Mucosa of stomach (tissue), 1 donor: Measurements from ENCODE around the gene HBG1.
"Not testable (repeated sequence)": the region's sequence is repeated elsewhere in the genome, so short reads cannot be mapped to it uniquely, and the experiment has no call there.

Experiments
- H3K27me3 ChIP-seq: one replicate; pipeline ENCODE4 v1.7.0; 2013; ENCODE audit warnings: mild to moderate bottlenecking, low read length; ENCODE audit not compliant: control insufficient read depth, insufficient read depth
- H3K36me3 ChIP-seq: one replicate; pipeline ENCODE4 v1.7.0; 2013; ENCODE audit warnings: low read length; ENCODE audit not compliant: control insufficient read depth, insufficient read depth
- H3K4me1 ChIP-seq: one replicate; pipeline ENCODE4 v1.7.0; 2013; ENCODE audit warnings: mild to moderate bottlenecking, low read length; ENCODE audit not compliant: control insufficient read depth, insufficient read depth
- H3K4me3 ChIP-seq: one replicate; pipeline ENCODE4 v1.7.0; 2013; ENCODE audit warnings: low read length
- H3K9ac ChIP-seq: one replicate; pipeline ENCODE4 v1.7.0; 2013; ENCODE audit warnings: mild to moderate bottlenecking, low read length, moderate library complexity
- H3K9me3 ChIP-seq: one replicate; pipeline ENCODE4 v1.7.0; 2013; ENCODE audit warnings: mild to moderate bottlenecking, low read length, moderate library complexity; ENCODE audit not compliant: control insufficient read depth
- donor health status: Pancreatic carcinoma.

The HBG1 gene

GRCh38 chr11:5274395-5274794, 24.7 kb upstream of the HBG1 start:
- Histone ChIP-seq H3K4me3 (no peak overlapping the region), H3K9me3 (no peaks in the 10 kb centered on the region), H3K27me3 (no peaks in the 10 kb centered on the region), H3K36me3 (no peaks in the 10 kb centered on the region), H3K9ac (no peak overlapping the region), H3K4me1 (no peaks in the 10 kb centered on the region)

GRCh38 chr11:5272395-5273017, 22.8 kb upstream of the HBG1 start:
- H3K4me3 ChIP-seq = no peak overlapping the region

GRCh38 chr11:5269715-5270147, 20.1 kb upstream of the HBG1 start, which contains the start of gene HBE1:
Gene HBE1 (minus strand): TSS chr11:5269945. CDS start chr11:5269890, 55 bp downstream.
- H3K36me3 ChIP-seq = no peaks in the 10 kb centered on the region
- H3K9ac ChIP-seq = no peak within 1 kb of the TSS
- no peaks in the 10 kb centered on the region for H3K27me3 ChIP-seq
- no peaks in the 10 kb centered on the region for H3K4me1 ChIP-seq
- H3K9me3 ChIP-seq = no peaks in the 10 kb centered on the region
- H3K4me3 ChIP-seq = no peak within 1 kb of the TSS

More at GRCh38 chr11:5272395-5273017, 22.8 kb upstream of the HBG1 start:
- Histone ChIP-seq H3K4me1 (no peaks in the 10 kb centered on the region), H3K36me3 (no peaks in the 10 kb centered on the region), H3K9ac (no peak overlapping the region), H3K9me3 (no peaks in the 10 kb centered on the region), H3K27me3 (no peaks in the 10 kb centered on the region)

DNA sequence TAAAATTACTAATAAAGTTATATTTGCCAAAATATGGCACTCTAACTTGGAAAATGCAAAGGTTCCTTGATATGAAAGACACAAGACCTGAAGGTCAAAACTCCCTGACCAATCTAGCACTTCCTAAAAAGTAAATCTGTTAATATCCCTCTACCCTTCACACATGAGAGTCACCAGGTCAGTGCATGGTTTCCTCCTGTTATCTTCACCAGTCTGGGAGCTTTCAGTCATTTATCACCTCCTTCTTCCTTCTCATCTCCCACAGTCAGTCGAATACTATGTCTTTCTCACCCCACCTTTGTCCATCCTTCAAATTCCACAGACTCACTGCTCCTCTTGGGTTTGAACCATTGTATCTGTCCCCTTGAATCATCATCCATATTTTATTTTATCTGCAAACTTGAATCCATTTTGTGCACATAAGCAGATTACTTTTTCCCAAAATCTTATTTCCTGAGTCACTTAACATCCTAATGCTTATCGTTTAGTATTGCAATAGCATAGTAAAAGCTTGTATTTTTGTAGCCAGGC, 17.4 kb upstream of the HBG1 start:
- no peak overlapping the region for H3K4me3 ChIP-seq
- H3K9me3 ChIP-seq = no peaks in the 10 kb centered on the region
- no peak overlapping the region for H3K9ac ChIP-seq

GRCh38 chr11:5266609-5267008, 17.0 kb upstream of the HBG1 start:
- Histone ChIP-seq H3K27me3 (no peaks in the 10 kb centered on the region), H3K36me3 (no peaks in the 10 kb centered on the region), H3K4me1 (no peaks in the 10 kb centered on the region), H3K9ac (no peak overlapping the region), H3K4me3 (no peak overlapping the region), H3K9me3 (no peaks in the 10 kb centered on the region)

More for the DNA sequence above, 17.4 kb upstream of the HBG1 start:
- H3K36me3 ChIP-seq = no peaks in the 10 kb centered on the region
- no peaks in the 10 kb centered on the region for H3K4me1 ChIP-seq
- H3K27me3 ChIP-seq = no peaks in the 10 kb centered on the region

DNA sequence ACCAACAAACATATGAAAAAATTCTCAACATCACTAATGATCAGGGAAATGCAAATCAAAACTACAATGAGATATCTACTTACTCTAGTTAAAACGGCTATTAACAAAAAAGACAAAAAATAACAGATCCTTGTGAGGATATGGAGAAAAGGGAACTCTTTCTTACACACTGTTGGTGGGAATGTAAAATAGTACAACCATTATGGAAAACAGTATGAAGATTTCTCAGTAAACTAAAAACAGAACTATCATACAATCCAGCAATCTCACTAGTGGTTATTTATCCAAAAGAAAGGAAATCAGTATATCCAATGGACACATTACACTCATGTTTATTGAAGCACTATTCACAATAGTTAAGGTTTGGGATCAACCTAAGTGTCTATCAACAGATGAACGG, 16.2 kb upstream of the HBG1 start:
- Histone ChIP-seq H3K4me1 (no peaks in the 10 kb centered on the region), H3K9ac (no peak overlapping the region)

GRCh38 chr11:5258543-5259262, 9.0 kb upstream of the HBG1 start:
- no peak overlapping the region for H3K4me3 ChIP-seq
- no peaks in the 10 kb centered on the region for H3K4me1 ChIP-seq
- H3K27me3 ChIP-seq = no peaks in the 10 kb centered on the region
- H3K9me3 ChIP-seq = no peaks in the 10 kb centered on the region
- H3K9ac ChIP-seq = no peak overlapping the region
- no peaks in the 10 kb centered on the region for H3K36me3 ChIP-seq

More for the DNA sequence above, 16.2 kb upstream of the HBG1 start:
- H3K4me3 ChIP-seq = no peak overlapping the region
- no peaks in the 10 kb centered on the region for H3K27me3 ChIP-seq
- H3K9me3 ChIP-seq = no peaks in the 10 kb centered on the region
- no peaks in the 10 kb centered on the region for H3K36me3 ChIP-seq

DNA sequence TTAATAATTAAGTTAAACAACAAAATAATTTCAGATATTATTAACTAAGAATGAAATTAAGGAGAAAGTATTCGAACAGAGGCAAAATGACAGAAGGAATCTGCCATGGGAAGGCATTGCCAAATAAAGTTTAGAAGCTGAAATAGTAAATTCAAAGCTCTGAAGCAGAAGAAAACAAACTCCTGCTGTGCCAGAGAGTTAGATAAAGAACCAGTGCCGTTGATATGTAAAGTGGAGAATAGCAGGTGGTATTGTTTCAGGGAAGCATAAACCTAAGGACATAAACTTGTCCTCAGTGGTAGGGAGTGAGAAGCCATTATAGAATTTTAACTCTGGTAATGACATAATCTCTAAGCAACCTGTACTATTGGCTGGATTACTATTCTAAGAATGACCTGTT, 7.6 kb upstream of the HBG1 start:
- Histone ChIP-seq H3K4me1 (no peaks in the 10 kb centered on the region), H3K36me3 (no peaks in the 10 kb centered on the region), H3K4me3 (no peak overlapping the region), H3K9me3 (no peaks in the 10 kb centered on the region), H3K27me3 (no peaks in the 10 kb centered on the region), H3K9ac (no peak overlapping the region)

DNA sequence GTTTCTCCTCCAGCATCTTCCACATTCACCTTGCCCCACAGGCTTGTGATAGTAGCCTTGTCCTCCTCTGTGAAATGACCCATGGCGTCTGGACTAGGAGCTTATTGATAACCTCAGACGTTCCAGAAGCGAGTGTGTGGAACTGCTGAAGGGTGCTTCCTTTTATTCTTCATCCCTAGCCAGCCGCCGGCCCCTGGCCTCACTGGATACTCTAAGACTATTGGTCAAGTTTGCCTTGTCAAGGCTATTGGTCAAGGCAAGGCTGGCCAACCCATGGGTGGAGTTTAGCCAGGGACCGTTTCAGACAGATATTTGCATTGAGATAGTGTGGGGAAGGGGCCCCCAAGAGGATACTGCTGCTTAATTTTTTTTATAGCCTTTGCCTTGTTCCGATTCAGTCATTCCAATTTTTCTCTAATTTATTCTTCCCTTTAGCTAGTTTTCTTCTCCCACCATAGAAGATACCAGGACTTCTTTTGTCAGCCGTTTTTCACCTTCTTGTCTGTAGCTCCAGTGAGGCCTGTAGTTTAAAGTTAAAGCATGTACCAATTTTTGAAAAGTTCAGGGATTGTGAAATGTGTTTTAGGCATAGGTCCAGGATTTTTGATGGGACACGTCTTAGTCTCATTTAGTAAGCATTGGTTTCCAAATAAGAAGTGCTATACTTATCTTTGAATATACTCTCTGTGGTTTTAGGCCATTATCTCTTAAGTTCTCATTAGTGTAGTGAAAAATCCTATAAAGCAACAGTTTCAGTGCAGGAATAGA, 5.2 kb upstream of the HBG1 start, which contains the start of gene HBG2:
TSS of gene HBG2 (minus strand) at position 136 of the 768 bp plus-strand sequence. CDS start at position 83, 53 bp downstream.
- not testable (repeated sequence) for H3K4me3 ChIP-seq, H3K27me3 ChIP-seq, H3K36me3 ChIP-seq, H3K9me3 ChIP-seq, H3K9ac ChIP-seq, H3K4me1 ChIP-seq

DNA sequence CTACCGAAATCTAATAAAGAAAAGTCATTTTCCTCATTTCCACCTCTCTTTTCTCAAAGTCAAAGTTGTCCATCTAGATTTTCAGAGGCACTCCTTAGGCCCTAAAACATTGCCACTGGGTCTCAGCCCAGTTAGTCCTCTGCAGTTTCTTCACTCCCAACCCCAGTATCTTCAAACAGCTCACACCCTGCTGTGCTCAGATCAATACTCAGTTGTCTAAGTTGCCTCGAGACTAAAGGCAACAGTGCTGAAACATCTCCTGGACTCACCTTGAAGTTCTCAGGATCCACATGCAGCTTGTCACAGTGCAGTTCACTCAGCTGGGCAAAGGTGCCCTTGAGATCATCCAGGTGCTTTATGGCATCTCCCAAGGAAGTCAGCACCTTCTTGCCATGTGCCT, 4.4 kb upstream of the HBG1 start:
- H3K9ac ChIP-seq, H3K9me3 ChIP-seq, H3K4me3 ChIP-seq, H3K4me1 ChIP-seq, H3K36me3 ChIP-seq, H3K27me3 ChIP-seq: not testable (repeated sequence)

DNA sequence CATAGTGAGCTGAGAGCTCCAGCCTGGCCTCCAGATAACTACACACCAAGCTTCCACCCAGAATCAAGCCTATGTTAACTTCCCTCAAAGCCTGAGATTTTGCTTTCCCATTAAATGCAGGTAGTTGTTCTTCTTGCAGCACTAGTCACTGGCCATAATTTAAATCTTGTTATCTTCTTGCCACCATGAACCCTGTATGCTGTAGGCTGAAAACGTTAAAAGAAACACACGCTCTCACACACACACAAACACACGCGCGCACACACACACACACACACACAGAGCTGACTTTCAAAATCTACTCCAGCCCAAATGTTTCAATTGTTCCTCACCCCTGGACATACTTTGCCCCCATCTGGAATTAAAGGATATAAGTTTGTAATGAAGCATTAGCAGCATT, 3.8 kb upstream of the HBG1 start:
- H3K4me1 ChIP-seq, H3K9me3 ChIP-seq, H3K9ac ChIP-seq, H3K36me3 ChIP-seq, H3K27me3 ChIP-seq, H3K4me3 ChIP-seq: not testable (repeated sequence)

DNA sequence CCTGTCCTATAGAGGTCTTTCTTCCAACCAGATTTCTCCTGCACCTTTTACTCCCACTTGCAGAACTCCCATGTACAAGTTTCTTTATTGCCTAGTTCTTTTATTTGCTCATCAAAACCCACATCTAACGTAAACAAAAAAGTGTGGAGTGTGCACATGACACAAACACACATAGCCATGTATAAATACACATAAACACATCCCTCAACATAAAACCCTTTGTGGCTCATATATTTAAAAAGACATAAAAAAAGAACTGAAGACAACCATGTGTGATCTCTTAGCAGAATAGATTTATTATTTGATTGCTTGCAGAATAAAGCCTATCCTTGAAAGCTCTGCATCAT, 3.2 kb upstream of the HBG1 start:
- H3K4me3 ChIP-seq = no peak overlapping the region
- no peaks in the 10 kb centered on the region for H3K4me1 ChIP-seq
- H3K36me3 ChIP-seq = no peaks in the 10 kb centered on the region
- H3K9me3 ChIP-seq = no peaks in the 10 kb centered on the region
- H3K27me3 ChIP-seq = no peaks in the 10 kb centered on the region
- H3K9ac ChIP-seq = no peak overlapping the region
